Testis (tissue), 3 donors: ENCODE data around the gene PROSER3. TPM values are rescaled to one million over a fixed set of nuclear protein-coding genes. Genes with fewer than 3 reads are reported as not detected.
A peak's percentile ranks its signal among the peaks of the same experiment; 100 is the strongest.

ENCODE experiments used
- DNase-seq: peaks from one replicate; pipeline ENCODE4 v3.0.0-alpha.2; 2019
- H3K27ac ChIP-seq, 2 donors: fragments of 200-600 bp; sonication (generic); one replicate each; pipeline ENCODE4 v1.5.1; 2019
- H3K27me3 ChIP-seq: fragments of 200-600 bp; sonication (generic); one replicate; pipeline ENCODE4 v1.5.1; 2019
- H3K36me3 ChIP-seq: fragments of 200-600 bp; sonication (generic); one replicate; pipeline ENCODE4 v1.5.1; 2017; ENCODE audit warnings: low read depth; ENCODE audit errors: missing control alignments
- H3K4me1 ChIP-seq: fragments of 200-600 bp; sonication (generic); one replicate; pipeline ENCODE4 v1.5.1; 2019
- H3K4me3 ChIP-seq, 2 donors: fragments of 200-600 bp; sonication (generic); one replicate each; pipeline ENCODE4 v1.5.1; 2017 to 2019
- H3K9me3 ChIP-seq: fragments of 200-600 bp; sonication (generic); one replicate; pipeline ENCODE4 v1.5.1; 2017
- CTCF ChIP-seq, 3 experiments: fragments of 450-650 bp in 2 of 3; fragments of 200-600 bp in 1 of 3; sonication (generic) in 1 of 3; IDR thresholded peaks; one replicate each; pipeline ENCODE4 v1.5.1; 2016 to 2019; ENCODE audit warnings: antibody characterized with exemption in 3 of 3, mild to moderate bottlenecking in 2 of 3, moderate library complexity in 1 of 3
- POLR2A ChIP-seq: fragments of 450-650 bp; IDR thresholded peaks from one replicate; pipeline ENCODE4 v1.6.1; 2017; ENCODE audit warnings: antibody characterized with exemption, mild to moderate bottlenecking, moderate library complexity
- WGBS, 2 donors: methylation state at CpG; one replicate each; pipeline ENCODE4 v1.1.5; 2018; 5-methylcytosine and 5-hydroxymethylcytosine counted together
- intact Hi-C: fragments of 100-400 bp; cut with DNase I; formaldehyde crosslinking; loops from one replicate; pipeline ENCODE4 v1.15.1; 2023; ENCODE audit warnings: low total_unique reads
- polyA plus RNA-seq: library from polyadenylated mRNA; stranded (reverse); fragments of 350-450 nt; fragmentation: Illumina TruSeq; extraction: RNeasy Lipid Tissue Mini Kit (QIAGEN cat#74804); gene quantifications from one replicate; pipeline ENCODE4 v1.2.3, GENCODE V29; 2014; ENCODE audit warnings: low read depth, low replicate concordance; ENCODE audit not compliant: insufficient read depth
- total RNA-seq, 2 donors: library from RNA; depleted of rRNA; stranded (reverse); fragments of >200 nt; gene quantifications; one replicate each; pipeline ENCODE4 v1.2.3, GENCODE V29; 2016

Gene PROSER3
- total and polyA plus RNA-seq, 3 donors from 2014 or later = 48.3 to 75.9 (median 72.0) TPM

- intact Hi-C loops = no loop called here
- Histone ChIP-seq H3K27ac (peak overlapping the region in 1 of 2 donors; percentile 33), H3K27me3 (no peaks in the 10 kb centered on the region), H3K9me3 (no peaks in the 10 kb centered on the region), H3K4me3 (peak overlapping the region; percentile 74 to 85), H3K36me3 (no peaks in the 10 kb centered on the region), H3K4me1 (peaks cover 7% of the 10 kb centered on the region)
- WGBS, 2 donors = 47 to 55% methylated on average over 13 of the region's 13 CpGs
- no peak for TF ChIP-seq CTCF (IDR thresholded peaks at IDR 0.05)
- no peak for TF ChIP-seq POLR2A
- DNase-seq = no peak
Observed at GRCh38 chr19:35776102-35776788, 18.3 kb downstream of the PROSER3 start.

DNA sequence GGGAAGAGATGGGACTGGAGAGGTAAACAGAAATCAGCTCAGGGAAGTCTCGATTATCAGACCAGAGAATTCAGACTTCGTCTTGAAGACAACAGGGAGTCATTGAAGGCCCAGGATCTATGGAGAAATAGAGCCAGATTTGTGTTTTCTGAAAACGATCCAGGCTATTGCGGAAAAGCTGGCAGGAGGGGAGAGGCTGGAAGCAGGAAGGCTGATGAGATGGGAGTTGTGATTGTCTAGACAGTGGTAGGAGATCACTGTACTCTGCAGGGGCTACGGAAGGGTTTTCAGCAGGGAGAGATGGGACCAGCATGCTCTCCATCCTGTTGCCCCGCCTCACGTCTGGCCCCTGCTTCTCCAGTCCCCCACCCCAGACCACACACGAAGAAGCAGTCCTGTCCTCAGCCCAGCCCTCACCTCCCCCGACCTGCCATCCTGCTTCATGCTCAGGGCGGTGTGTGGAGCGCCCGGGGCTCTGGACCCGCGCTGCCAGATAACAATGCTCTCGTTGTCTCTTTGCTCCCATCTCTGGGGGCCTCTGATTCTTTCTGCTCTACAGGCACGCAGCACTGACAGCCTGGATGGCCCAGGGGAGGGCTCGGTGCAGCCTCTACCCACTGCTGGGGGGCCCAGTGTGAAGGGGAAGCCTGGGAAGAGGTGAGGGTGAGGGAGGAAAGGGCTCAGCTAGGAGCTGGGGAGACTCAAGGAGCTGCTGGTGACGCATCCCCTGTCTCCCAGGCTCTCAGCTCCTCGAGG is 19.3 kb downstream of the PROSER3 start:
- no peak overlapping the region for H3K4me3 ChIP-seq
- 46 to 65% methylated on average over 15 to 18 of the region's 19 CpGs for WGBS, 2 donors
- H3K27me3 ChIP-seq = no peaks in the 10 kb centered on the region
- no peak overlapping the region for H3K27ac ChIP-seq
- H3K36me3 ChIP-seq = no peaks in the 10 kb centered on the region
- DNase-seq = no peak
- peaks cover 7% of the 10 kb centered on the region for H3K4me1 ChIP-seq
- H3K9me3 ChIP-seq = no peaks in the 10 kb centered on the region
- no peak for TF ChIP-seq POLR2A
- no peak for TF ChIP-seq CTCF (IDR thresholded peaks at IDR 0.05)
- intact Hi-C loops = no loop called here

DNA sequence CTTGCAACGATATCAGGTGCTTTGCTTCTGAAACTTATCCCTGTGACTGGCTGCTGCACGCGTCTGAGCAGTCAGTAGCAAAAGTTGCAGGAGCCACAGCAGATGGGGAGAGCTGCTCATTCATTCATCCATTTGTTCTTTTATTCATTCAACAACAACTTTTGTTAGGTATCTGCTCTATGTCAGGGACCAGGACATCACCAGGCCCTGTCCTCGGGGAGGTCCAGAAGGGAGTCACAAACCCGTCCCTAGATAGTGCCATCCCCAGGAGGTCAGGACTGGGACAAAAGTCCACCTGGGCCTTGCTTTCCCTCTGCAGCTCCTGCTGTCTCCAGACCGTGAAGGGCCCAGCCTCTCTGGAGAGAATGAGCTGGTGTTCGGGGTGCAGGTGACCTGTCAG is 20.0 kb downstream of the PROSER3 start:
- H3K4me1 ChIP-seq = peaks cover 7% of the 10 kb centered on the region
- DNase-seq = no peak
- no peak overlapping the region for H3K4me3 ChIP-seq
- H3K36me3 ChIP-seq = no peaks in the 10 kb centered on the region
- TF ChIP-seq POLR2A = no peak
- no peak for TF ChIP-seq CTCF (IDR thresholded peaks at IDR 0.05)
- 78 to 88% methylated on average over 5 to 7 of the region's 7 CpGs for WGBS, 2 donors
- H3K27me3 ChIP-seq = no peaks in the 10 kb centered on the region
- intact Hi-C loops = no loop called here
- H3K27ac ChIP-seq = no peak overlapping the region
- H3K9me3 ChIP-seq = no peaks in the 10 kb centered on the region

- TF ChIP-seq POLR2A = no peak
- TF ChIP-seq CTCF (IDR thresholded peaks at IDR 0.05) = no peak
- Histone ChIP-seq H3K27ac (no peak overlapping the region), H3K4me1 (peaks cover 7% of the 10 kb centered on the region), H3K36me3 (no peaks in the 10 kb centered on the region), H3K27me3 (no peaks in the 10 kb centered on the region), H3K4me3 (no peak overlapping the region), H3K9me3 (no peaks in the 10 kb centered on the region)
- WGBS, 2 donors = 92% methylated on average over 8 of the region's 8 CpGs
- intact Hi-C loops = no loop called here
- DNase-seq = no peak
Observed at GRCh38 chr19:35779033-35779432, 21.1 kb downstream of the PROSER3 start.
